ENCODE data around the gene STAM2. TPM values are rescaled to one million over a fixed set of nuclear protein-coding genes. Genes with fewer than 3 reads are reported as not detected.

Gene STAM2
- total RNA-seq, 6 experiments from 2014 or later, result 12.1 to 18.6 (median 14.2) TPM

DNA sequence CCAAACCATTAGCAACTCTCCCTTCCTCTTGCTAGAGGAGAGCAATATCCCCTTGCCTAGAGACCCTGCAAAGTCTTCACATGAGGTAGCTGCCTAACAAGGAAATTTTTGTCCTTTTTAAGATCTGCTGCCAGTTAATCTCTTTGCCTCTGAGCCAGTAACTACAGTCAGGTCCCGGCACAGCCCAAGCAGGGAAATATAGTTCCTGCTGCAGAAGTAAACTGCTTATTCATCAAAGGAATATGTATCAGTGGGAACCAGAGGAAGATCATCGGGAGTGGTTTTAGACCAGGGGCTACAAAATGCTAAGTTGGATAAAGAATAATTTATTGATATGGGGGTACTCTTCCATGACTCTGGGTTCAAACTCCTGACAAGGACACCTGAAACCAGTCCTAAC is 107.3 kb downstream of the STAM2 start:
- Histone ChIP-seq H3K9me3 (no peaks in the 10 kb centered on the region), H3K36me3 (no peaks in the 10 kb centered on the region), H3K4me3 (no peak overlapping the region), H3K4me1 (no peaks in the 10 kb centered on the region), H3K27ac (no peak overlapping the region), H3K27me3 (no peaks in the 10 kb centered on the region)
- TF ChIP-seq POLR2A (IDR thresholded peaks at IDR 0.05), result no peak
- TF ChIP-seq, protein P1, sequence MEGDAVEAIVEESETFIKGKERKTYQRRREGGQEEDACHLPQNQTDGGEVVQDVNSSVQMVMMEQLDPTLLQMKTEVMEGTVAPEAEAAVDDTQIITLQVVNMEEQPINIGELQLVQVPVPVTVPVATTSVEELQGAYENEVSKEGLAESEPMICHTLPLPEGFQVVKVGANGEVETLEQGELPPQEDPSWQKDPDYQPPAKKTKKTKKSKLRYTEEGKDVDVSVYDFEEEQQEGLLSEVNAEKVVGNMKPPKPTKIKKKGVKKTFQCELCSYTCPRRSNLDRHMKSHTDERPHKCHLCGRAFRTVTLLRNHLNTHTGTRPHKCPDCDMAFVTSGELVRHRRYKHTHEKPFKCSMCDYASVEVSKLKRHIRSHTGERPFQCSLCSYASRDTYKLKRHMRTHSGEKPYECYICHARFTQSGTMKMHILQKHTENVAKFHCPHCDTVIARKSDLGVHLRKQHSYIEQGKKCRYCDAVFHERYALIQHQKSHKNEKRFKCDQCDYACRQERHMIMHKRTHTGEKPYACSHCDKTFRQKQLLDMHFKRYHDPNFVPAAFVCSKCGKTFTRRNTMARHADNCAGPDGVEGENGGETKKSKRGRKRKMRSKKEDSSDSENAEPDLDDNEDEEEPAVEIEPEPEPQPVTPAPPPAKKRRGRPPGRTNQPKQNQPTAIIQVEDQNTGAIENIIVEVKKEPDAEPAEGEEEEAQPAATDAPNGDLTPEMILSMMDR (IDR thresholded peaks at IDR 0.05), result no peak
- intact Hi-C loops (cut with DNase I), result no loop called here
- 60% methylated on average over 2 of the region's 2 CpGs for WGBS (ENCODE audit: insufficient coverage, low coverage, low lambda C conversion rate, missing lambda C conversion rate)
- ATAC-seq (no peak), DNase-seq (no peak)

DNA sequence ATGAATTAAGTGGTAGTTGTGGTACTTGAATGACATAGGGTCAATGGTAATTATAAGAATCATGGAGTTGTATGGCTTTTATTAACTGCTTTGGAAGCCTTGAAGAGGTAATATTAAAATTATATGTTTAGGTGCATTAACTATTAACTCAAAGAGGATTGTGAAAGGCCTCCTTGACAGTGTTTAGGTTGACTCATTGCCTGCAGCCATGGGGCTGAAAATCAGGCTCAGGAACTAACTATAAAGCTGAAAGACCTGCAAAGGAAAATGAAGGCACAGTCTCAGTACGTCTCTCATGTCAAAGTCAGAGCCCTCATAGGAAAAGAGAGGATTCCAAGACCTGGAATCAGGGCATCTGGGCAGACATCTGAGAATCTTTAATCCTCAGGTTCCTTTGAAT is 107.7 kb downstream of the STAM2 start:
- Histone ChIP-seq H3K4me3 (no peak overlapping the region), H3K36me3 (no peaks in the 10 kb centered on the region), H3K27ac (no peak overlapping the region), H3K27me3 (no peaks in the 10 kb centered on the region), H3K4me1 (no peaks in the 10 kb centered on the region), H3K9me3 (no peaks in the 10 kb centered on the region)
- intact Hi-C loops (cut with DNase I), result no loop called here
- no CpG with 5 or more reads among the region's 1 CpG for WGBS (ENCODE audit: insufficient coverage, low coverage, low lambda C conversion rate, missing lambda C conversion rate)
- DNase-seq, result no peak
- TF ChIP-seq POLR2A (IDR thresholded peaks at IDR 0.05), result no peak
- TF ChIP-seq, protein P1 (IDR thresholded peaks at IDR 0.05), result no peak
- no peak for ATAC-seq

Small RNA genes within 50 kb of the gene (small RNA-seq; reads per million reads assigned to genes)
- gene RPL30P2, result 0 to 0.10 reads per million in 2 experiments

Other genes starting within 250 kb of the STAM2 start
- under 1 TPM; 0.06 to 0.49 (median 0.25) TPM for gene CACNB4, start 76.7 kb downstream of the STAM2 start, total RNA-seq
- 10 to 100 TPM in 2 of 6 experiments, 1 to 10 TPM in 4; 3.5 to 12.1 (median 7.1) TPM for gene FMNL2, start 159.4 kb upstream of the STAM2 start, total RNA-seq